ENCODE results near the gene GARNL3. TPM values are rescaled to one million over a fixed set of nuclear protein-coding genes. Genes with fewer than 3 reads are reported as not detected.

Gene GARNL3
- total and polyA plus RNA-seq, 2 donors (not counting 1 experiment from before 2014, with no cell fraction given): 1.5 to 12.6 TPM

DNA sequence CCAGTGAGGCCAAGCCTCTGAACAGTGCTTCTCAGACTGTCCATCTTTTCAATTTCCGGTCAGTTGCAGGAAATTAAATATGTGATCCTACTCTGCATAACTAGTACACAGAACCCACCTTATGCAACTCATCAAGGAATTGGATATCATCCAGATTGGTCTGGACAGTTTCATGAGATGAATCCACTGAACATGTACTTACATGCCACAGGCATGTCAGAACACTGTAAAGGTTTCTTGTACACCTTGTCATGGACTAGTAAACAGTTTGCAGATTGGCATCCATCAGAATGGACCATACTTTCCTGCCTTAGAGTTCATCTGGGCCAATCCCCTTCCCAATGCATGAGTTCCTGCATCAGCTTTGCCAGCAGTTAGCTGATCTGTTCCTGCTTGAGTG is 30.4 kb downstream of the GARNL3 start:
- no peak overlapping the region for H2AFZ ChIP-seq (ENCODE audit: insufficient read depth, low read depth, low read length, poor library complexity, severe bottlenecking)
- POLR2A ChIA-PET: no interaction called here
- DNase-seq (no peak), ATAC-seq (ENCODE audit: low read depth) (no peak)
- 86% methylated on average over 1 of the region's 1 CpG for WGBS (ENCODE audit: insufficient coverage)
- H3K27ac Mint-ChIP-seq: no peak overlapping the region
- H3K79me2 ChIP-seq (ENCODE audit: control insufficient read depth, insufficient read depth, low read length): no peaks in the 10 kb centered on the region
- no peak overlapping the region for H3K27ac ChIP-seq (ENCODE audit: low read length in 2 of 2)
- H3K4me2 ChIP-seq (replicated peaks; ENCODE audit: low read depth, low read length, poor library complexity, severe bottlenecking): no peak overlapping the region
- no peaks in the 10 kb centered on the region for H3K27me3 ChIP-seq (replicated peaks in 1 of 4; ENCODE audit: control extremely low read depth in 1 of 4, control insufficient read depth in 3 of 4, insufficient read depth in 4 of 4, low read length in 3 of 4)
- no peaks in the 10 kb centered on the region for H4K20me1 ChIP-seq (ENCODE audit: control insufficient read depth, insufficient read depth, low read length, poor library complexity, severe bottlenecking)
- H3K4me1 ChIP-seq (ENCODE audit: control insufficient read depth in 2 of 2, insufficient read depth in 2 of 2, low read length in 2 of 2): no peaks in the 10 kb centered on the region
- H3K36me3 ChIP-seq (replicated peaks in 1 of 2; ENCODE audit: control extremely low read depth in 1 of 2, control insufficient read depth in 1 of 2, extremely low read depth in 1 of 2, insufficient read depth in 2 of 2, low read length in 1 of 2): no peaks in the 10 kb centered on the region
- H3K27me3 Mint-ChIP-seq: no peaks in the 10 kb centered on the region
- H3K4me3 Mint-ChIP-seq: no peak overlapping the region
- H3K9me3 ChIP-seq (ENCODE audit: control extremely low read depth in 1 of 3, control insufficient read depth in 2 of 3, insufficient read depth in 1 of 3, low read length in 2 of 3): no peaks in the 10 kb centered on the region
- intact Hi-C loops (cut with micrococcal nuclease): no loop called here
- no peak overlapping the region for H3K9ac ChIP-seq (ENCODE audit: low read length)
- H3K4me1 Mint-ChIP-seq: no peaks in the 10 kb centered on the region
- CTCF ChIA-PET: no interaction called here
- TF ChIP-seq EZH2 (IDR thresholded peaks at IDR 0.05; ENCODE audit: borderline replicate concordance, insufficient read depth, low read depth, low read length, poor library complexity, severe bottlenecking): no peak
- TF ChIP-seq, protein P1, sequence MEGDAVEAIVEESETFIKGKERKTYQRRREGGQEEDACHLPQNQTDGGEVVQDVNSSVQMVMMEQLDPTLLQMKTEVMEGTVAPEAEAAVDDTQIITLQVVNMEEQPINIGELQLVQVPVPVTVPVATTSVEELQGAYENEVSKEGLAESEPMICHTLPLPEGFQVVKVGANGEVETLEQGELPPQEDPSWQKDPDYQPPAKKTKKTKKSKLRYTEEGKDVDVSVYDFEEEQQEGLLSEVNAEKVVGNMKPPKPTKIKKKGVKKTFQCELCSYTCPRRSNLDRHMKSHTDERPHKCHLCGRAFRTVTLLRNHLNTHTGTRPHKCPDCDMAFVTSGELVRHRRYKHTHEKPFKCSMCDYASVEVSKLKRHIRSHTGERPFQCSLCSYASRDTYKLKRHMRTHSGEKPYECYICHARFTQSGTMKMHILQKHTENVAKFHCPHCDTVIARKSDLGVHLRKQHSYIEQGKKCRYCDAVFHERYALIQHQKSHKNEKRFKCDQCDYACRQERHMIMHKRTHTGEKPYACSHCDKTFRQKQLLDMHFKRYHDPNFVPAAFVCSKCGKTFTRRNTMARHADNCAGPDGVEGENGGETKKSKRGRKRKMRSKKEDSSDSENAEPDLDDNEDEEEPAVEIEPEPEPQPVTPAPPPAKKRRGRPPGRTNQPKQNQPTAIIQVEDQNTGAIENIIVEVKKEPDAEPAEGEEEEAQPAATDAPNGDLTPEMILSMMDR (IDR thresholded peaks at IDR 0.05): no peak
- H3K4me3 ChIP-seq (ENCODE audit: control extremely low read depth in 1 of 5, extremely low read depth in 1 of 5, insufficient read depth in 1 of 5, low read depth in 2 of 5, low read length in 4 of 5): no peak overlapping the region
- H3K9me3 Mint-ChIP-seq (ENCODE audit: insufficient read depth): no peaks in the 10 kb centered on the region

DNA sequence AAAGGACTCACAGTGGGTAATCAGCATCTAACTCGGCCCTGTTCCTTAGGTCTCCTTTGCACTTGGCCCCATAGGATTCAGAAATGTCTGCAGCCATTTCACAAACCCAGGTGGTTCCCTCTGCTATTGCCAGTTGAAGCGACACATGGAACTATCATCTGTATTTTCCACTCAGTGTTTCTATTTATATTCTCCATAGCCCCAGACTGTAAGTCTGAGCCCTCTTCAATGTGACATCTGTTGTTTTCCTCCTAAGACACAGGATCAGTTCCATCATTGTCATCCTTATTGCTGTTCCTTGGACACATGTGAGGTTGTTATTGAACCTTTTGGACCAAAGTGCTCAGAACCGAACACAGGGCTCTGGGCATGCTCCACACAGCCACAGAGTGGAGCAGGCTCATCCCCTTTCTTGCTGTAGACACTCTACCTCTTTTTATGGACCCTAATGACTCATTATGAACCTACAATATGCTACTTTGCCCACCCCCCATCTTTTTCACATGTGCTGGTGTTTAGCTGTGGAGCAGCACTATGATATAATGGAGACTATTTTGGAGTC is 36.4 kb downstream of the GARNL3 start:
- no peak overlapping the region for H2AFZ ChIP-seq (ENCODE audit: insufficient read depth, low read depth, low read length, poor library complexity, severe bottlenecking)
- POLR2A ChIA-PET: no interaction called here
- intact Hi-C loops (cut with micrococcal nuclease): no loop called here

More for the DNA sequence above, 36.4 kb downstream of the GARNL3 start:
- Mint-ChIP-seq H3K4me1 (no peaks in the 10 kb centered on the region), H3K9me3 (ENCODE audit: insufficient read depth) (no peaks in the 10 kb centered on the region), H3K27me3 (no peaks in the 10 kb centered on the region), H3K27ac (no peak overlapping the region), H3K4me3 (no peak overlapping the region)
- H3K9me3 ChIP-seq (ENCODE audit: control extremely low read depth in 1 of 3, control insufficient read depth in 2 of 3, insufficient read depth in 1 of 3, low read length in 2 of 3): no peaks in the 10 kb centered on the region
- H3K4me1 ChIP-seq (ENCODE audit: control insufficient read depth in 2 of 2, insufficient read depth in 2 of 2, low read length in 2 of 2): no peaks in the 10 kb centered on the region
- TF ChIP-seq, protein P1 (IDR thresholded peaks at IDR 0.05): no peak
- TF ChIP-seq EZH2 (IDR thresholded peaks at IDR 0.05; ENCODE audit: borderline replicate concordance, insufficient read depth, low read depth, low read length, poor library complexity, severe bottlenecking): no peak
- no peaks in the 10 kb centered on the region for H3K79me2 ChIP-seq (ENCODE audit: control insufficient read depth, insufficient read depth, low read length)
- no peak overlapping the region for H3K4me2 ChIP-seq (replicated peaks; ENCODE audit: low read depth, low read length, poor library complexity, severe bottlenecking)
- H3K9ac ChIP-seq (ENCODE audit: low read length): no peak overlapping the region
- H3K36me3 ChIP-seq (replicated peaks in 1 of 2; ENCODE audit: control extremely low read depth in 1 of 2, control insufficient read depth in 1 of 2, extremely low read depth in 1 of 2, insufficient read depth in 2 of 2, low read length in 1 of 2): no peaks in the 10 kb centered on the region
- no peak overlapping the region for H3K4me3 ChIP-seq (ENCODE audit: control extremely low read depth in 1 of 5, extremely low read depth in 1 of 5, insufficient read depth in 1 of 5, low read depth in 2 of 5, low read length in 4 of 5)
- no peaks in the 10 kb centered on the region for H3K27me3 ChIP-seq (replicated peaks in 1 of 4; ENCODE audit: control extremely low read depth in 1 of 4, control insufficient read depth in 3 of 4, insufficient read depth in 4 of 4, low read length in 3 of 4)
- no peak overlapping the region for H3K27ac ChIP-seq (ENCODE audit: low read length in 2 of 2)
- WGBS (ENCODE audit: insufficient coverage): 92% methylated on average over 3 of the region's 3 CpGs
- ATAC-seq (ENCODE audit: low read depth) (no peak), DNase-seq (no peak)
- CTCF ChIA-PET: no interaction called here
- no peaks in the 10 kb centered on the region for H4K20me1 ChIP-seq (ENCODE audit: control insufficient read depth, insufficient read depth, low read length, poor library complexity, severe bottlenecking)
